Skin epidermis (tissue), 12 donors: ENCODE data around the gene CDKN2A.
A peak's percentile ranks its signal among the peaks of the same experiment; 100 is the strongest.

Source experiments
- H3K27ac ChIP-seq, 21 experiments: fragments of 200-600 bp; sonication (generic) in 11 of 21; one replicate each; pipeline ENCODE4 v1.5.0; 2020; ENCODE audit warnings: mild to moderate bottlenecking in 3 of 21, inconsistent platforms in 2 of 21, moderate library complexity in 2 of 21
- H3K4me3 ChIP-seq, 7 experiments: fragments of 200-600 bp; sonication (generic) in 2 of 7; one replicate each; pipeline ENCODE4 v1.5.0; 2020; ENCODE audit warnings: inconsistent platforms in 2 of 7, mild to moderate bottlenecking in 2 of 7, moderate library complexity in 1 of 7

The CDKN2A gene

DNA sequence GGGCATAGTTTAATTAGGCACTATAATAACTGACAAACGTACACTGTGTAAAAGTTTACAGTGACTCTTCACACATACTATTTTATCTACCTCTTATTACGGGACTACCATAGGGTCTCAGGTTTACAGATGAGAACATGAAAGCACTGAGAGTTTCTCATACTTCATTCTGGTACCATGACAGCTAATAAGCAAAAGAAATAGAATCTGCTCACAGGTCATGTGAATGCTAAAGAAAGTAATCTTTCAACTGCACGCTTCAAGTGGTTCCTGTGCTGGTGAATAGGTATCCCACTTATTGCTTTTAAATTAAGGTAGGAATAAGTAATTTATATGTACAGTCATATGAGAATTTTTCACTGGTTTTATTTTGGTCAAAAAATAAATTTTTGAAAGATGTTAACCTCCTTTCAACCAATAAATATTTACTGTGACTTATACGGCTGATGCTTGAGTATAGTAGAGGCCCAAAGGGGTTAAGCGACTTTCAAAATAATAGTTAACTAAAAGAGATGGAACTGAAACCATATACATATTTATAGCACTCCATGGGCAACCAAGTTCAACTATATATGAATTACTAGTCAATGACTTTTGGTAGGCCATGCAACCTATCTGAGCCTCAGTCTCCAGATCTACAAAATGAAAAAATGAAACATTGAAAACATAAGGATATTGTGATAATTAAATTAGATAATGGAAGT is 8.1 kb downstream of the CDKN2A start:
- Histone ChIP-seq H3K4me3 (no peak overlapping the region), H3K27ac (no peak overlapping the region)

- Histone ChIP-seq H3K4me3 (no peak overlapping the region), H3K27ac (no peak overlapping the region)
Measured at GRCh38 chr9:21984101-21984500, 10.1 kb downstream of the CDKN2A start.

DNA sequence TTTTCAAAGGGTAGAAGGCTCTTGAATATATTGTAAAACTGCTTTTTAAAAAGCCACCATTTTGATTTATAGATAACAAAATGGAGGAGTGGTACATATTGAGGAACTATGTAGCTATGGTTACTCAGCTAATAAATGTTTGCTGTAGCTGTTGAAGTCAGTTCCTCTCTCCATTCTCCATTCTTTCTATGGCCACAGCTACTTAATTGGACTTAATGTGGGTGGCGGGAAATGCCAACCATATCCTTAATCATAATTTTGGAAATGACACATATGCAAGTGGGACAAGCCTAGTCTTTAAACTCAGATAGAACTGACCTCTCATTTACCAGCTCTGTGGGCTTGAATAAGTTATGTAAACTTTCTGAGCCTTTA is 10.6 kb downstream of the CDKN2A start:
- no peak overlapping the region for H3K4me3 ChIP-seq
- H3K27ac ChIP-seq, result no peak overlapping the region

DNA sequence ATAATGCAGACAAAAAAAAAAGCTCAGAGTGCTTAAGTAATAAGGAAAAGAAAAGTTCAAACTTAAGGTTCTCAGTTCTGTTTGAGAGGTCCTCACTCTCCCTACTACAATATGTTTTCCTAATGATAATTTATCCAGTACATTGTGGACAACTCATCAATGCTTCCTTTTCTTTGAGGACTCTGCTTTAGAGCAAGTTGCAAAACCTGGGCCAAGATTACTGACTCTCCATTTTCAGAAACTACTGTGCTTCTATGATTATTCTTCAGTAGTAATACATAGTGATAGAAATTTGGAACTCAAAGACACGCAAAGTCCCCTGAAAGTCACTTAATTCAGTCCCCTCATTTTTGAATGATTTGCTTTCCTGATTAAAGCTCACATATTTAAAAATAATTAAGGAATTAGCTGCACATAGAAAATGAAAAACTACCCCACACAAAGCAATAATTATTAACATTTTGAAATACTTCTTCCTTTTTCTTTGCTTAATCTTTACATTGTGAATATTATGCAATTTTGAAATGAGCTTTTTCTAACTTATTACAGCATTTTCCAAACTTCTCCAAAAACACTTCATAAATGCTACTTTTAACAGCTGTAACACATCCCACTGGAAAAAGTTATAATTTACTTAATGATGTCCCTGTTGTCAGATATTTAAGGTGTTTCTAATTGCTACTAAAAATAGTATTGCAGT is 11.2 kb downstream of the CDKN2A start:
- Histone ChIP-seq H3K4me3 (no peak overlapping the region), H3K27ac (no peak overlapping the region)

DNA sequence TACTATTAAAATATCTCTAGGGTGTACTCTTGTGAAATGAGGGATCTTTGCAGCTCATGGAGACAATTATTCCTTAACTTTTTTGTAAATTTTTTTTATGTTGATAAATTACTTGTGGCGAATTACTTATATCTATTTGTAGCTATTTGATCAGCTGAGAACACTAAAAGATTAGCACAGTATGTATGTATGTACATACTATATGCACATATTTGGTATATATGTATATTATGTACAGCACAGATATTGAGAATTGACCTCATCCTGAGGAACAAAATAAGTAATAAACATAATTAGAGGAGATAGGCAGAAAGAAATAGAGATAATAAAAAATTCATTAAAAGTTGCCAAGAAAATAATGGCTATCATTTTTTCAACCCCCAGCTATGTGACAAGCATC is 11.8 kb downstream of the CDKN2A start:
- Histone ChIP-seq H3K27ac (no peak overlapping the region), H3K4me3 (no peak overlapping the region)

DNA sequence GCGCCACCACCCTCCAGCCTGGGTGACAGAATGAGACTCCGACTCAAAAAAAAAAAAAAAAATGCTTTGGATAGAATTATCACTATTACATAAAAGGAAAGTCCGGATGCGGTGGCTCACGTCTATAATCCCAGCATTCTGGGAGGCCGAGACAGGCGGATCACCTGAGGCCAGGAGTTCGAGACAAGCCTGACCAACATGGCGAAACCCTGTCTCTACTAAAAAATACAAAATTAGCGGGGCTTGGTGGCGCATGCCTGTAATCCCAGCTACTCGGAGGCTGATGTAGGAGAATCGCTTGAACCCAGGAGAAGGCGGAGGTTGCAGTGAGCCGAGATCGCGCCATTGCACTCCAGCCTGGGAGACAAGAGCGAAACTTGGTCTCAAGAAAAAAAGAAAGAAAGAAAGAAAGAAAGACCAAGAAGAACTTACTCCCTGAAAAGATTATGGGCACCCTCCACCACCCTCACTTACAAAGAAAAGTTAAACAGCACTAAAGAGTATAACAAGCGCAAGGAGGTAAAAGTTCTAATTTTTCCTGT is 17.8 kb downstream of the CDKN2A start:
- Histone ChIP-seq H3K4me3 (no peak overlapping the region), H3K27ac (no peak overlapping the region)

DNA sequence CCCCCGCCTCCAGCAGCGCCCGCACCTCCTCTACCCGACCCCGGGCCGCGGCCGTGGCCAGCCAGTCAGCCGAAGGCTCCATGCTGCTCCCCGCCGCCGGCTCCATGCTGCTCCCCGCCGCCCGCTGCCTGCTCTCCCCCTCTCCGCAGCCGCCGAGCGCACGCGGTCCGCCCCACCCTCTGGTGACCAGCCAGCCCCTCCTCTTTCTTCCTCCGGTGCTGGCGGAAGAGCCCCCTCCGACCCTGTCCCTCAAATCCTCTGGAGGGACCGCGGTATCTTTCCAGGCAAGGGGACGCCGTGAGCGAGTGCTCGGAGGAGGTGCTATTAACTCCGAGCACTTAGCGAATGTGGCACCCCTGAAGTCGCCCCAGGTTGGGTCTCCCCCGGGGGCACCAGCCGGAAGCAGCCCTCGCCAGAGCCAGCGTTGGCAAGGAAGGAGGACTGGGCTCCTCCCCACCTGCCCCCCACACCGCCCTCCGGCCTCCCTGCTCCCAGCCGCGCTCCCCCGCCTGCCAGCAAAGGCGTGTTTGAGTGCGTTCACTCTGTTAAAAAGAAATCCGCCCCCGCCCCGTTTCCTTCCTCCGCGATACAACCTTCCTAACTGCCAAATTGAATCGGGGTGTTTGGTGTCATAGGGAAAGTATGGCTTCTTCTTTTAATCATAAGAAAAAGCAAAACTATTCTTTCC is 19.3 kb downstream of the CDKN2A start:
- Histone ChIP-seq H3K27ac (peak overlapping the region in 1 of 21 experiments; percentile 0), H3K4me3 (peak overlapping the region; percentile 17 to 49 (median 31))

GRCh38 chr9:21974343-21974721 is 19.9 kb downstream of the CDKN2A start:
- peak overlapping the region in 1 of 21 experiments; percentile 0 for H3K27ac ChIP-seq
- H3K4me3 ChIP-seq, result peak overlapping the region; percentile 17 to 49 (median 31)

DNA sequence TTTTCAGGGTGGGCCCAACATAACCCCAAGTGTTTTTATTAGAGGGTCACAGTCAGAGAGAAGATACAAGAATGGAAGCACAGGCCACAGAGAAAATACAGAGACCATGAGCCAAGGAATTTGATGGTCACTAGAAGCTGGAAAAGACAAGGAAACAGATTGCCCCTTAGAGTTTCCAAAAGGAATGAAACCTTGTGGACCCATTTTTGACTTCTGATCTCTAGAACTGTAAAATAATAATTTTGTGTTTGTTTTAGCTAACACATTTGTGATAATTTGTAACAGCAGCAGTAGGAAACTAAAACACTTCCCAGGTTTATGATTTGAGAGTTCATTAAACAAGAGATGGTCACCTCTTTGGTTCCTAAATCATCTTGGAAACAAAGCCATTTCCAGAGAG is 21.8 kb downstream of the CDKN2A start:
- Histone ChIP-seq H3K27ac (no peak overlapping the region), H3K4me3 (no peak overlapping the region)

DNA sequence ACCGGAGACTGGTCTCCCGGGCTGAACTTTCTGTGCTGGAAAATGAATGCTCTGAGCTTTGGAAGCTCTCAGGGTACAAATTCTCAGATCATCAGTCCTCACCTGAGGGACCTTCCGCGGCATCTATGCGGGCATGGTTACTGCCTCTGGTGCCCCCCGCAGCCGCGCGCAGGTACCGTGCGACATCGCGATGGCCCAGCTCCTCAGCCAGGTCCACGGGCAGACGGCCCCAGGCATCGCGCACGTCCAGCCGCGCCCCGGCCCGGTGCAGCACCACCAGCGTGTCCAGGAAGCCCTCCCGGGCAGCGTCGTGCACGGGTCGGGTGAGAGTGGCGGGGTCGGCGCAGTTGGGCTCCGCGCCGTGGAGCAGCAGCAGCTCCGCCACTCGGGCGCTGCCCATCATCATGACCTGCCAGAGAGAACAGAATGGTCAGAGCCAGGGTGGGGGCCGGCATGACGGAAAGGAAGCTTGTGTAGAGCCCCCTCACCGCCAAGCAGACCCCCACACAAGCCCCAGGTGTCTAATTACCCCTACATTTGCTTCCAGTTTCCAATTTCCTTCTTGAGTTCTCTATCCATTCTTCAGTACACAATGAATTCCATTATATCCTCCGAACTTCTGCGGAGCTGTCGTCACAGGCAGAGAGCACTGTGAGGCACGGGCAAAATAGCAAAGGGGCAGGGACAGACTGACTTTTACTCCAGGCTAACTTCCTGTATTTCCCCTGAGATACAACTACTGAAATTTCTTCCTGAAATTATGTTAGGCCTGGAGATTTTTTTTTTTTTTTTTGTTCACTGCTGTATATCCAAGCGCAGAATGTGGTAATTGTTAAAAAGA is 23.2 kb downstream of the CDKN2A start:
- Histone ChIP-seq H3K4me3 (no peak overlapping the region), H3K27ac (no peak overlapping the region)

GRCh38 chr9:21969951-21970799 is 24.0 kb downstream of the CDKN2A start:
- no peak overlapping the region for H3K4me3 ChIP-seq
- no peak overlapping the region for H3K27ac ChIP-seq

GRCh38 chr9:21969011-21969940 is 24.9 kb downstream of the CDKN2A start:
- Histone ChIP-seq H3K27ac (no peak overlapping the region), H3K4me3 (no peak overlapping the region)

DNA sequence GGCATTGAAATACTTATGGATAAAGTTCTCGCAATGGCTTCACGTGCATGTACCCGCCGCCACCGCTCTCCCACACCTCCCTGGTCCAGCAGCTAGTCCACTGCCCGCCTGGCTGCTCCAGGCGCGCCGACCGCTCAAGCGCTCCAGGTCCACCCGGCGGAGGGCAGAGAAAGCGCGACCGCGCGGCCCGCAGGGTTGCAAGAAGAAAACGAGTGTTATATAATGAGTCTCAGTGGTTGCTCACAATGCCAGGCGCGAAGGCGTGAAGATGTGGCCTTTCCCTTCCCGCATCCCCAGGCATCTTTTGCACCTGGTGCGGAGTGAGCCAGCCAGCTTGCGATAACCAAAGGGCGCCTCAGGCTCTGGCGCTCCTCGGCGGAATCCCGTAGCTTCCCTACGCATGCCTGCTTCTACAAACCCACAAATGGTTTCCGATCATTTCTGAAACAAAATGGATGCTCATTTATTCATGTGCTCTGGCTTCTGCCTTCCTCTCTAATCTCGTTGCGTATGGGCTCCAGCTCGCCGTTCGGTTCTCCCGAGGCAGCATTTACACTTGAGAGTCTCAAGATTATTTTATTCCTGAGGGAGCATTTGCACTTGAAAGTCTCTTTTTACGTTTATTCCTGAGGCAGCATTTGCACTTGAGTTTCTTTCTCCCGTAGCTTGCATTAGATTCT is 25.7 kb downstream of the CDKN2A start:
- no peak overlapping the region for H3K4me3 ChIP-seq
- H3K27ac ChIP-seq, result no peak overlapping the region

GRCh38 chr9:21967702-21968101 is 26.5 kb downstream of the CDKN2A start:
- Histone ChIP-seq H3K27ac (no peak overlapping the region), H3K4me3 (no peak overlapping the region)

DNA sequence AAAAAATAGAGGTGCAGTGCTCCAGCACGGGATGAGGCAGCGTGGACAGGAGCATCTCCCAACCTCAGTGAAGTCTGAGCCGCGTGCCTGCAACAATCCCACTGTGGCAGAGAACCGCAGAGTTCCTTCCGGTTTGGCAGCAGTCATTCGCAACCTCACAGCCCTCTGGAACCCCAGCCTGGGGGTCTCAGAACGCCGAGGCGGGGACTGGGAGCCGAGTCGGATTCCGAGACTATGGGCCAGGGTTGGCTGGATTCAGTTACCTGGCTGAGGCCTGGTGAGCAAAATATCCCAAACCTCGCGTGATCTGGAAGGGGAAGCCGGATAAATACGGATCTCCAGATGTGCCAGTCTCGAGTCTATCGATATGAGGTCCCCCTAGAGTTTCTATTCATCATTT is 27.0 kb downstream of the CDKN2A start:
- Histone ChIP-seq H3K27ac (no peak overlapping the region), H3K4me3 (no peak overlapping the region)

DNA sequence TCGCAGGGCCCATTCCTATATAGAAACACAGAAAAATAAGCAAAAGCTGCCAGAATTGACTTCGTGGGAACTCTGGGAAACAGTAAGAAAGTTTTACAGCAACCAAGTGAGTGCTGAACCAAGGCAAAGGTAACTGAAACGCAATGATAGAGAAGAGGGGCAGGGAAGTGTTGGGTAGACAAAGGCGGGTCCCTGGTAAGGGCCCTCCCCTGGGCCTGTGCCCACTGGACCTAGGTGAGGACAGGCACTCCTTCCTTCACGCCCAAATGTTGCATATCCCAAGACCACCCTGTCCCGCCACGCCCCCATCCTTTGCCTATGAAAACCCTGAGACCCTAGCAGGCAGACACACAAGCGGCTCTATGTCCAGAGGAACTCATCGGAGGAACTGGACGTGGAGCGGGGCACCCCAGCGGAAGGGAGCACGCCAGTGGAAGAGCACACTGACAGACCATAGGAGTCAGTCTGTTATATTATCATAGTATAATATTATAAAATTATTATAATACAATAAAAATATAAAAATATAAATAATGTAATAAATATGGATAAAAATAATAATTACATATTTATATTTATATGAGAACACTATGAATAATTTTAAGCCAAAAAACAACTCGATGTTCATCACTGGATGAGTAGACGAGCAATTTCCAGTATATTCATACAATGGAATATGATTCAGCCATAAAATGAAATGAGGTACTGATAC is 27.9 kb downstream of the CDKN2A start:
- Histone ChIP-seq H3K4me3 (no peak overlapping the region), H3K27ac (no peak overlapping the region)
